ENCODE data around the gene OR13C5. TPM values are rescaled to one million over a fixed set of nuclear protein-coding genes. Genes with fewer than 3 reads are reported as not detected.

Gene OR13C5
- total RNA-seq, 4 donors from 2014 or later: not detected

DNA sequence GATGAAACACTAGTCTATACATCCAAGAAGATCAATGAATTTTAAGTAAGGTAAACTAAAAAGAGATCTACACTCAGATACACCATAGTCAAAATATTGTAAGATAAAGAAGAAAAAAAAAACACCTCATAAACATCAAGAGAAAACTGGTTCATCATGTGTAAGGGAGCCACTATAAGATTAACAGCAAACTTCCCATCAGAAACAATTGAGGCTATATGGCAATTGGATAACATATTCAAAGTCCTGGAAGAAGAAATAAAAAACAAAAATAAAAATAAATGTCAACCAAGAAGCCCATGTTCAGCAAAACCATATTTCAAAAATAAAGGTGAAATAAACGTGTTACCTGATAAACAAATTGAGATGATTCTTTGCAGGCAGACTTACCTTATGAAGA is 26.6 kb downstream of the OR13C5 start:
- WGBS, 2 donors: 80 to 82% methylated on average over 1 of the region's 1 CpG
- Histone ChIP-seq H3K36me3 (no peaks in the 10 kb centered on the region), H3K4me1 (no peaks in the 10 kb centered on the region), H3K9me3 (peaks cover 0 to 16% (median 0%) of the 10 kb centered on the region in 4 donors), H3K27ac (no peak overlapping the region), H3K4me3 (no peak overlapping the region), H3K27me3 (no peaks in the 10 kb centered on the region)
- TF ChIP-seq EP300 (IDR thresholded peaks at IDR 0.05) (no peak), POLR2A (IDR thresholded peaks at IDR 0.05) (no peak)
- TF ChIP-seq, protein P1, sequence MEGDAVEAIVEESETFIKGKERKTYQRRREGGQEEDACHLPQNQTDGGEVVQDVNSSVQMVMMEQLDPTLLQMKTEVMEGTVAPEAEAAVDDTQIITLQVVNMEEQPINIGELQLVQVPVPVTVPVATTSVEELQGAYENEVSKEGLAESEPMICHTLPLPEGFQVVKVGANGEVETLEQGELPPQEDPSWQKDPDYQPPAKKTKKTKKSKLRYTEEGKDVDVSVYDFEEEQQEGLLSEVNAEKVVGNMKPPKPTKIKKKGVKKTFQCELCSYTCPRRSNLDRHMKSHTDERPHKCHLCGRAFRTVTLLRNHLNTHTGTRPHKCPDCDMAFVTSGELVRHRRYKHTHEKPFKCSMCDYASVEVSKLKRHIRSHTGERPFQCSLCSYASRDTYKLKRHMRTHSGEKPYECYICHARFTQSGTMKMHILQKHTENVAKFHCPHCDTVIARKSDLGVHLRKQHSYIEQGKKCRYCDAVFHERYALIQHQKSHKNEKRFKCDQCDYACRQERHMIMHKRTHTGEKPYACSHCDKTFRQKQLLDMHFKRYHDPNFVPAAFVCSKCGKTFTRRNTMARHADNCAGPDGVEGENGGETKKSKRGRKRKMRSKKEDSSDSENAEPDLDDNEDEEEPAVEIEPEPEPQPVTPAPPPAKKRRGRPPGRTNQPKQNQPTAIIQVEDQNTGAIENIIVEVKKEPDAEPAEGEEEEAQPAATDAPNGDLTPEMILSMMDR (IDR thresholded peaks at IDR 0.05): no peak
- no peak for DNase-seq (ENCODE audit: low spot score in 2 of 2)

- H3K9me3 ChIP-seq: peaks cover 0 to 16% (median 0%) of the 10 kb centered on the region in 4 donors
- no peak for DNase-seq (ENCODE audit: low spot score in 2 of 2)
- no peaks in the 10 kb centered on the region for H3K36me3 ChIP-seq
- no peak within 1 kb of the TSS for H3K27ac ChIP-seq
- no peaks in the 10 kb centered on the region for H3K27me3 ChIP-seq
- 90 to 96% methylated on average over 4 of the region's 4 CpGs for WGBS, 2 donors
- H3K4me1 ChIP-seq: no peaks in the 10 kb centered on the region
- TF ChIP-seq, protein P1 (IDR thresholded peaks at IDR 0.05): no peak
- no peak for TF ChIP-seq POLR2A (IDR thresholded peaks at IDR 0.05)
- TF ChIP-seq EP300 (IDR thresholded peaks at IDR 0.05): no peak
- H3K4me3 ChIP-seq: no peak within 1 kb of the TSS
Observed at GRCh38 chr9:104568868-104569267, 30.3 kb downstream of the OR13C5 start, which contains the start of gene OR13C8. TSS of gene OR13C8 (plus strand) at chr9:104569168. CDS start at chr9:104569168, 0 bp downstream.

DNA sequence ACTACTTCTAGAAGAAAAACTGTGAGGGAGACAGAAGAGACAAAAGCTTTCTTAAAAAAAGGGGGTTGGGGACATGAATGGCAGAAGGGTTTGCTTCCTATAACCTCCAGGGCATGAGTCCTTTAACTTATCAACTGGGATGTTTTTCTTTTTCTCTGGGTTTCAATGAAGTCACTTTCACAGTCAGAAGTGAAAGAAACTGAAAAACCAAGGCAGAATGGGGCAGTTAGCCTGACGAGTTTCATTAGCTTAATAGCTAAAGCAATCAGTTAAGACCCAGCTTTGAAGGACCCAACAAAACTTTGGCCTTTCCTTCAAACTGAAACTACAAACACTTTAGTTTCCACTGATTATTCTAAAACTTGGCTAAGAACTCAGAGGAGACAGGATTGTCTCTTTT is 34.9 kb downstream of the OR13C5 start:
- H3K4me1 ChIP-seq: no peaks in the 10 kb centered on the region

GRCh38 chr9:104556830-104557634 is 42.2 kb downstream of the OR13C5 start:
- no peak overlapping the region for H3K4me3 ChIP-seq
- no peak overlapping the region for H3K27ac ChIP-seq
- H3K4me1 ChIP-seq: no peaks in the 10 kb centered on the region
- H3K27me3 ChIP-seq: no peaks in the 10 kb centered on the region
- H3K36me3 ChIP-seq: no peaks in the 10 kb centered on the region
- H3K9me3 ChIP-seq: peaks cover 0 to 24% (median 0%) of the 10 kb centered on the region in 4 donors
- no peak for DNase-seq (ENCODE audit: low spot score in 2 of 2)
- no peak for TF ChIP-seq POLR2A (IDR thresholded peaks at IDR 0.05)
- TF ChIP-seq, protein P1 (IDR thresholded peaks at IDR 0.05): no peak
- TF ChIP-seq EP300 (IDR thresholded peaks at IDR 0.05): no peak
- WGBS, 2 donors: 81 to 88% methylated on average over 8 of the region's 8 CpGs

More for the DNA sequence above, 34.9 kb downstream of the OR13C5 start:
- DNase-seq (ENCODE audit: low spot score in 2 of 2): no peak
- H3K4me3 ChIP-seq: no peak overlapping the region
- no peak overlapping the region for H3K27ac ChIP-seq
- WGBS, 2 donors: 52 to 62% methylated on average over 1 of the region's 1 CpG
- no peaks in the 10 kb centered on the region for H3K27me3 ChIP-seq
- TF ChIP-seq, protein P1 (IDR thresholded peaks at IDR 0.05): no peak
- TF ChIP-seq EP300 (IDR thresholded peaks at IDR 0.05) (no peak), POLR2A (IDR thresholded peaks at IDR 0.05) (no peak)
- peaks cover 0 to 4% (median 0%) of the 10 kb centered on the region in 4 donors for H3K9me3 ChIP-seq
- H3K36me3 ChIP-seq: no peaks in the 10 kb centered on the region

GRCh38 chr9:104555521-104555920 is 43.7 kb downstream of the OR13C5 start:
- Histone ChIP-seq H3K9me3 (peaks cover 0 to 24% (median 0%) of the 10 kb centered on the region in 4 donors), H3K27me3 (no peaks in the 10 kb centered on the region), H3K4me3 (no peak overlapping the region), H3K4me1 (no peaks in the 10 kb centered on the region), H3K36me3 (no peaks in the 10 kb centered on the region), H3K27ac (no peak overlapping the region)
- DNase-seq (ENCODE audit: low spot score in 2 of 2): no peak
- WGBS, 2 donors: 77 to 90% methylated on average over 1 of the region's 1 CpG
- TF ChIP-seq POLR2A (IDR thresholded peaks at IDR 0.05) (no peak), EP300 (IDR thresholded peaks at IDR 0.05) (no peak)
- TF ChIP-seq, protein P1 (IDR thresholded peaks at IDR 0.05): no peak
